Measurements from ENCODE around the gene VPS41. TPM values are rescaled to one million over a fixed set of nuclear protein-coding genes. Genes with fewer than 3 reads are reported as not detected.
"Not testable (repeated sequence)": the region's sequence is repeated elsewhere in the genome, so short reads cannot be mapped to it uniquely, and the experiment has no call there.

VPS41 gene
- polyA plus RNA-seq, 3 donors, result 10.6 to 14.6 (median 11.8) TPM

DNA sequence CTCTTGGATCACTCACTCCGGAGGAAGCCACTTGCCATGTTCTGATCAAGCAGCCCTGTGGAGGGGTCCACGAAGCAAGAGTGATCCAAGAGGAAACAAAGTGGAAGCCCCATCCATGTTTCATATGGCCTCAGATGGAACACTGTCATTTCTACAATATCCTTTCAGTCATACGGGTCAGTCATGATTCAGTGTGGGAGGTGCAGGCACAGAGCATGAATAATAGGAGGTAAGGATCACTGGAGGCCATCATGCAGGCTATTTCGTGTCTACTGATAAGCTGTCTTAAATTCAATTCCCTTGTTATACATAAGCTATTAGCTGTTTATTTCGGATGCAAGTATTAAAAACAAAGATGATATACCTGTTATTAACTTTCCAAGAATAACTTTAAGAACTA, 36.8 kb downstream of the VPS41 start:
- H3K27ac ChIP-seq (ENCODE audit: low read depth, low read length), result no peak overlapping the region
- 93 to 97% (median 95%) methylated on average over 5 of the region's 5 CpGs for WGBS, 3 donors

DNA sequence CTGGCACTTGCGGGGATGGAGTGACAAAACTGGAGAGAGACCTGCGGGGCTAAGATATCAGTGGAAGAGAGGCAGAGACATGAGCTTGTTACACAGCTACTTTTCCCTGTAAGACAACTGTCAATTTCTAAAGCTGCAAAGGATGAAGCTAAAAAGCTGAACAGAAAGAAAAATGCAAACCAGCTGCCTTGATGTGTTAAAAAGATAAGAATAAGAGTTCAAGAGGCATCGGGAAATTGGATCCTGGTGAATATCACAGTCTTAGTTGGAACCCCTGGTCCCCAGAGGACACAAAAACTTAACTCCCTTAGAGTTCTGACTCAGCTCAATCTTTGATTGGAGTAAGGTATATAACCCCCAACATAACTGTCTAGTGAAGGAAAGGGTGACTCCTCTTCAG, 38.8 kb downstream of the VPS41 start:
- 87 to 94% (median 90%) methylated on average over 3 of the region's 3 CpGs for WGBS, 3 donors
- no peak overlapping the region for H3K27ac ChIP-seq (ENCODE audit: low read depth, low read length)

DNA sequence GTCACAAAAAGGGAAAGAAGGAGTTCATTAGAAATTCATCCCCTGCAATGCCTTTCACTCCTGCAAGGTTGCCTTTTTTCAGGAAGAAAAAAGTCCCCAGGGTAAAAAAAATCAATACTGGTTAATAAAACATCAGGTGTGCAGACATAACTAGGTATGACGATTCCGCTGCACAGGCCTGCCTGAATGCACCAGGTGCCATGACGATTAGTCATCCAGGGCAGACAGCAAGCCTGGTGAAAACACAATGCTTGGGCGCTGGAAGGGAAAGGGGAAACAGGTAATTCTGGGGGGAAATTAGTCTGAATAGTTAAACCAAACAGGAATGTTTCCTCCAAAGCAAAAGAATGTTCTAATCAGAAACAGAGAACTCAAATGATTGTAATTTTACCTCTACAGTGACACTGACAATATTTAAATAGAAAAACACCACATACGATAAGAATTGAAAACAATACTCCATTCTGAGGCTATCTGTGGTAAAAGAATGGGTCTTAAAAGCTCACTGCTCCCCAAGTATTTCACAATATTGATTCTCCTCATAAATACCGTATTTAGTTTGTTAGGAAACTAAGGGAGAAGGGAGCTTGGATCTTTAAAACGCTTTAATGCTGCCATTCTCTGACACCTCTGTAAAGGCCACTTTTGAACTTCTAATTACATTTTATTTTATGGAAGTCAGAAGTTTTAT, 45.2 kb downstream of the VPS41 start:
- WGBS, 3 donors, result 37 to 85% (median 73%) methylated on average over 7 of the region's 7 CpGs
- H3K27ac ChIP-seq (ENCODE audit: low read depth, low read length), result no peak overlapping the region

DNA sequence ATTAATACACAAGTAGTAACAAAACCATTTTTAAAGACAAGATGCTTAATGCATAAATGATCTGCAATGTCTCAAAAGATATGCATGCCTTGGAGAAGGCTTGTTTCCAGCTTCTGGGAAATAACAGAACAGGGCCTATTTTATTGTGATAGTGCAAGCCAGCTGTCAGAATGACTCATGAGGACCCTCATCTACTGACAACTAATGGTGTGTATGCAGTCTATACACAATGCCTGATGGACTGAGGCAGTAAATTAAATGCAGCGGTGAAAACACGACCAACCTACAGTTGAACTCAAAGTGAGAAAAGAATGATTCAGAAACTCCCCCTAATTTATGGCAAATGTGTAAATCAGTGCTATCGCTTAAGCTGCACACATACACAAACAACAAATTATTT, 46.3 kb downstream of the VPS41 start:
- WGBS, 3 donors, result 85 to 88% (median 87%) methylated on average over 3 of the region's 3 CpGs
- no peak overlapping the region for H3K27ac ChIP-seq (ENCODE audit: low read depth, low read length)

DNA sequence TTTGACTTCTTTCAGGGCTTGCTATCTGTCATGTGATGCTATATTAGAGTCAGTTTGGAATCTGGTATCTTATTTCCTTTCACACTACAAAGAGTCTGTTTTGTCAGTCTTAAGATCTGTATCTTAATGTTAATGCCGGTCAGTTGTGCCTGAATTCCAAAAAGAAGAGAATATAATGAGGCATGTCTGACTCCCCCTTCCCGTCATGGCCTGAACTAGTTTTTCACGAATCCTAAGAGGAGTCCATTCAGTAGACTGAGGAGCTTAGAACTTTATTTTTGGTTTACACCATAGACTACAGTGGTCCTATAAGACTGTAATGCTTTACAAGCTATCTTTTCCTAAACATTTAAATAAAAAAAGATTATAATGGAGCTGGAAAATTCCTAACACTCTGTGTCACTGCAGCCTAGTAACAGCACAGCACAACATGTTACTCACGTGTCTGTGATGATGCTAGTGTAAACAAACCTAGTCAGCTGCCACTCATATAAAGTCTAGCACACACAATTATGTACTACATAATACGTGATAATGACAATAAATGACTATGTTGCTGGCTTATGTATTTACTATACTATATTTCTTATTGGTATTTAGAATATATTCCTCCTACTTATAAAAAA, 50.6 kb downstream of the VPS41 start:
- WGBS, 3 donors, result 85 to 88% (median 87%) methylated on average over 5 of the region's 5 CpGs
- H3K27ac ChIP-seq (ENCODE audit: low read depth, low read length), result no peak overlapping the region

DNA sequence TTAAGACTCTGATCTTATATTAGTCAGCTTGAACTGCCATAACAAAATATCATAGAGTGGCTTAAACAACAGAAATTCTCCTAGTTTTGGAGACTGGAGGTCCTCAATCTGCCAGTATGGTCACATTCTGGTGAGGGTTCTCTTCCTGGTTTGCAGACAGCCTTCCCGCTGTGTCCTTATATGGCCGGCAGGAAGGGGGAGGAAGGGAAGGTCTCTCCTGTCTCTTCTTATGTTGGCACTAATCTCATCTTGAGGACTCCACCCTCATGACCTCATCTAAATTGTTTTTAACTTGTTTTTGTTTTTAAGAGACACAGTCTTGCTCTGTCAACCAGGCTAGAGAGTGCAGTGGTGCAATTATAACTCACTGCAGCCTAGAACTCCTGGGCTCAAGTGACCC, 53.1 kb downstream of the VPS41 start:
- 59 to 100% (median 94%) methylated on average over 2 of the region's 2 CpGs for WGBS, 3 donors
- H3K27ac ChIP-seq (ENCODE audit: low read depth, low read length), result no peak overlapping the region

DNA sequence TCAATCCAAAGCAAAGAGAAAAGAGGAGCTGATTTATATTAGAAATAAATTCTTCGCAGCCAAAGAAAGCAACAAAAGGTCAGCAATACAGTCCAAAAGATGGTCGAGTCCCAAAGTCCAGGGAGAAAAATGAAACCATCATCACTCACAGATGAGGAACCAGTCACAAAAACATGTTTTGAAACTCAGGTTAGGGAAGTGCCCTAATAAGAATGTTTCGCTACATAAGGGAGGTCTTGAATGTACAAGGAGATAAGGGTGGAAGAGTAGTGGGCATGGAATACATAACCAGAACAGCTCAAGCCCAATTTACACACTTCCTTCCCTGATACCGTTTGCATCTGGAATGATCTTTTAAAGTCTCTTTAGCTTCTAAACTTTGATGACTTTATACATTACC, 53.6 kb downstream of the VPS41 start:
- H3K27ac ChIP-seq (ENCODE audit: low read depth, low read length), result no peak overlapping the region
- 67 to 85% (median 81%) methylated on average over 4 of the region's 4 CpGs for WGBS, 3 donors

DNA sequence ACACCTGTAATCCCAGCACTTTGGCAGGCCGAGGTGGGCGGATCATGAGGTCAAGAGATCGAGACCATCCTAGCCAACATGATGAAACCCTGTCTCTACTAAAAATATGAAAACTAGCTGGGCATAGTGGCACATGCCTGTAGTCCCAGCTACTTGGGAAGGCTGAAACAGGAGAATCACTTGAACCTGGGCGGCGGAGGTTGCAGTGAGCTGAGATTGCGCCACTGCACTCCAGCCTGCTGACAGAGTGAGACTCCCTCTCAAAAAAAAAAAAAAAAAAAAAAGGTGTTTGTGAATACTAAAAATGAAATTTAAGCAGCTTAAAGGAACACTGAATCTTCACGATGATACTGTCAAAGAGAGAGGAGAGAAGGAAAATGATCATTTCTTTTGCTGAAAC, 54.0 kb downstream of the VPS41 start:
- H3K27ac ChIP-seq (ENCODE audit: low read depth, low read length), result not testable (repeated sequence)
- 95 to 99% (median 98%) methylated on average over 7 of the region's 7 CpGs for WGBS, 3 donors

DNA sequence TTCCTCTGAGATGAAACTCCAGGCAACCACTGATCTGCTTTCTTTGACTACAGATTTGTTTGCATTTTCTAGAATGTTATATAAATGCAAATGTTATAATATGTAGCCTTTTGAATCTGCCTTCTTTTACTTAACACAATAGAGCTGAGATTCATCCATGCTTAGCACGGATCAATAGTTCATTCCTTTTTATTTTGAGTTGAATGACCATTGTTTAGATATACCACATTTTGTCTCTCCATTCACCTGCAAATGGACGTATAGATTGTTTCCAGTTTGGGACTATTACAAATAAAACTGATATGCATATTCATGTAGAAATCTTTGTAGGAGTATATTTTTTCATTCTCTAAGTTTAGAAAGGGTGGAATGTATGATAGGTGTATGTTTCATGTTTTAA, 57.7 kb downstream of the VPS41 start:
- H3K27ac ChIP-seq (ENCODE audit: low read depth, low read length), result no peak overlapping the region
- WGBS, 3 donors, result 89 to 92% (median 91%) methylated on average over 2 of the region's 2 CpGs

DNA sequence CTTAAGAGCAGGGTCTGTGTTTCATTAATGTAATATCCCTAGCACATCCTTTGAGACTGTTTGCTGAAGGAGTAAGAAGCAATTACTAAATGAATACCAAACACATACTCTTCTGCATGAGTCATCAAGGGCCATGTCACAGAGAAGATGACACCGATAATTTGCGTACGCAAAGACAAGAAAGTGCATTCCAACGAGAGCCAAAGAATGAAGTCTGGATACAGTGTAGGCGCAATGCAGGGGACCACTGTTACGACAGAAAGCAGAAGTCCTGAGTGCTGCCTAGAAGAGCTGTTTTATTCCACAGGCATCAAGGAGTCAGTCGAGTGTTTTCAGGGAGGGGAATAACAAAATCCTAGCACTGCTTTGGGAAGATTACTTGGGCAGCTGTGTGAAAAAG, 62.7 kb downstream of the VPS41 start:
- no peak overlapping the region for H3K27ac ChIP-seq (ENCODE audit: low read depth, low read length)
- 74 to 85% (median 83%) methylated on average over 7 of the region's 7 CpGs for WGBS, 3 donors

DNA sequence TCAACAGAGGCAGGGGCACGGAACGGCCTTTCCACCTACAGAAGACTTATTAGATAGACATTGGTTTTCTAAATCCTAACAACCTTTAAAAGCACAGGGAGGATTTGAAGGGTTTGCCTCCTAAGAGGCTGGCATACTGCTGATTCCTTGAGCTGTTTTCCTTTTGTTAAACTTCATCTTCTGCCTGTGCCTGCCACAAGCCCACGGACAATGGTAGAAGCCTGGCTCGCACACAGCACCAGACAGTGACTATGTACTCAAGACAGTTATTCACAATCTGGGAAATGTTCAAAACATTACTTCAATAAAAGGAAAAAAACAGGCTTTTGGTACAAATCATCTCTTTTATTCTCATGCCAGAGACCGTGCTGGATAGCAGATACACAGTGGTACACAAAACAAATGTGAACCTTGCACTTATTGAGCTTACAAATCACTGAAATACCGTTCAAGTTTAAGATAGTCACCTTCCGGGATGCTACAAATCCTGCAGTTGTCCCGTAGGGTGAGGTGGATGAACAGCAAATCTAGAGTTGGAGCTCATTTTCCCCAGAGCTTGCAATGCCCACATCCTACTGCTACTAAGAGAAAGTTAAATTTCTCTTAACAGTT, 63.9 kb downstream of the VPS41 start:
- no peak overlapping the region for H3K27ac ChIP-seq (ENCODE audit: low read depth, low read length)
- 90 to 94% (median 92%) methylated on average over 8 of the region's 8 CpGs for WGBS, 3 donors

DNA sequence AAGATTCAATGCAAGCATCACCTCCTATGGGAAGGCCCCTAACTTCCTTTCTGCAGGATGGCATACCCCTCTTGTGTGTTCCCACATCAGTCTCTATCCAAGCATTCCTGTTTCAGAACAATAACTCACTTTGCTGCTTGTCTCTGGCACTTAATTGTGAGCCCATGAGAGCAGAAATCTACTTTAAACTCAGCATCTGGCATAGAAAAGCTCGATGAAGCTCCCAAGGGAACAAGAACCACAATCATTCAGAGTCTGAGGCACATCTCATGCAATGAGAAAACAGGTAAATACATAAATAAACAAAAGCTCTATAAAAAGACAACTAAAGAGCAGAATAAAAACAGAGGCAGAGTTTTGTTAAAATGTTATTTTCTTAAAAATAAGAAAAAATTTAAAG, 66.2 kb downstream of the VPS41 start:
- H3K27ac ChIP-seq (ENCODE audit: low read depth, low read length), result no peak overlapping the region
- 79 to 87% (median 84%) methylated on average over 1 of the region's 1 CpG for WGBS, 3 donors

DNA sequence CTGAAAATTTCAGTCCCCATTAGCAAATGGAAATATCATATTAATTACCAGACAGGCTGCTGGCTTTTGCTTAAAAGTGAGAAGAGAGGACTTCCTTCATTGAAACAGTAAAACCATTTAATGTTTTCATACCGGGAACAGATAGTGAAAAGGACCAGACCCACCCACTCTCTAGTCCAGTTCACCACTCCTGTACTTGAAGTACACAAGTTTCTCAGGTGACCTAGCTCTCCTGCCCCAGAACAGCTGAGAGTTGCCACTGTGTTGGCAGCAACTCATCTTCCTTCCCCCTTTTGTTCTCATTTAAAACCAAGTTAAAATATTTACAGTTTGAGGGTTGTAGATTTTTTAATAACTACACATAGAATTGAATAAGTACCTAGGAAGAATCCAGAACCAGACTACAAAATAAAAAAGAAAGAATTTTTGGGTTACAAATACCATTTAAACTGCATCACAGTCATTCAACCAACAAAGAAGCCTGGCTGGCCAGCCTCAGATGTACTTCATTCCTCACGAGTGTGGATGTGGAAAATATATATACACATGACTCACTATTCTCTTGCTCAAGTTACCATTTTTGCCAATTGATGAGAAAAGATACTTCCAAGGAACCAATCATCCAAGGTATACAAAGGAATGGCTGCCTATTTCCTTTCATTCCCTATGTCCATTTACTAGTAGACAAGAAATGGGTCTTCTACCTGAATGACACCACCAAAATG, 68.1 kb downstream of the VPS41 start:
- 65 to 75% (median 74%) methylated on average over 2 of the region's 2 CpGs for WGBS, 3 donors
- no peak overlapping the region for H3K27ac ChIP-seq (ENCODE audit: low read depth, low read length)

DNA sequence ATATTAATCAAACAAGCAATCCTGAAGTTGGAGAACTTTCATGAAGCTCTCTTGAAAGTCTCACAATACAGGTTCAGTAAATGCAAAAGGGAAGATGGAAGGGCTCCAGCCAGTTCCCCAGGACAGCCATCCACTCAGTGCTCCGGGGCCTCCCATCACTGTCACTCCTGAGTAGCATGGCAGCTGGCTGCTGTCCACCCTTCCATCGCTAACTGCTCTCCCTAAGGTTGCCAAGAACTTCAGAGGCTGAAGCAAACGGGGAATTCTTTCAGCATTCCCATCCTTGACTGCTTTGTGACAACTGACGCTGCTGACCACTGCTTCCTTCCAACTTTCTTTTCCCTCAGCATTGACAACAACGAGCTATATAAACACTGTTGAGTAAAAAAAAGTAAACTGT, 69.1 kb downstream of the VPS41 start:
- H3K27ac ChIP-seq (ENCODE audit: low read depth, low read length), result no peak overlapping the region
- WGBS, 3 donors, result 53 to 68% (median 65%) methylated on average over 5 of the region's 5 CpGs

DNA sequence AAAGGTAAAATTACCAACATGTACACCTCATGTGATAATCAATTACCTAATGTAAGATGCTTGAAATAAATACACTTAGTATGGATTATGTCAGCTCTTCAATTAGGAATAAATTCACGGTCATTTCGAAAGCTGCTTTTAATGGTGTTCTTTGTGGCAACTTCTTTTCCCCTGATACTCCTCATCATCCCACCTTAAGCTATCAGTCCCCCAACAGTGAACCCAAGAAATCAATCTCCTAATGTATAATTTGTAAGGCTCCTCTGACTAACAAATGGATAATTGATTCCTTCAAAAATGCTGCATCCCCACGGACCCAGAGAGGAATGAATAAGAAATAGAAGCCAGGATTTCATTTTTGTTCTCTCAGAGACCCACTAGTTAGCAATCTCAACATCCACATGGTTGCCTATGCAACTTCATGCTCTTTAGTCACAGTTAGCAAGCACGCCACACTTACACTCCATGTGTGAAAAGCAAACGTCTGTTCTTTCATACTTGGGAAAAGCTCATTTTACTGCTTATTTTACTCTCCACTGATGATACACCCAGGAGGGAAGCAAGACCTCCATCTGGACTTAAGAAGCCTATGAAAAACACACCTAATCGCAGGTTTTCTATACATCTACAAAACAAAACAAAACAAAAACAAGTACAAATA, 70.1 kb downstream of the VPS41 start:
- no peak overlapping the region for H3K27ac ChIP-seq (ENCODE audit: low read depth, low read length)
- 82 to 93% (median 91%) methylated on average over 6 of the region's 6 CpGs for WGBS, 3 donors

DNA sequence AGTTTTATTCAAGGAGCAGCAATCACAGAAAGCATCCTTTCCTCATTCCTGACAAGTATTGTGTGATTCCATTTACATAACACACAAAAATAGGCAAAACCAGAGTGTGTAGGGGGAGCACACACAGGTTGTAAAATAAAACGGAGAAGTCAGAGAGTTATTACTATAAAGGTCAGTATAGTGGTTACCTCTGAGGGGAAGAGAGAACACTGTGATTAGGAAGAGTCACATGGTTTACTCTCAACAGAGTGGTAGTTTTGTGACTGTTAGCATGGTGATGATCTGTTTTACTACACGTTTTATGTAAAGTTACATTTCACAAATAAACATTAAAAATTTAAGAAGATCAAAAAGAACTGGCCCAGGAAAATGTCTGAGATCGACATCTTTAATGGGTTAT, 74.6 kb downstream of the VPS41 start:
- 87 to 89% (median 87%) methylated on average over 3 of the region's 3 CpGs for WGBS, 3 donors

DNA sequence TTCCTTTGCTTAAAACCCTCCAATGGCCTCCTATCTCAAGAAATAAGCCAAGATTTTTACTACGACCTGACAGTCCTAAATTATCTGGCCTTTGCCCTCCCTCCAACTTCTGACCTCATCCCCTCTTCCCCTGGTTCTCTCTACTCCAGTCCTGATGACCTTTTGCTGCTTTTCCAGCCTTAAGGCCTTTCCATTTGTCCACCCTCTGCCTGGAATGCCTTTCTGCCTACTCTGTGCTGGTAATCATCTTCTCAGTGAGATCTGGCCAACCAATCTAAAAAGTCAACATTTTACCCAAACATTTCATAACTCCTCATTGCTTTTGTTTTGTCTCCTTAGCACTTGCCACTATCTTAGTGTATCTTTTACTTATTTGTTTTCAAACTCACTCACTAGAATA, 75.7 kb downstream of the VPS41 start:
- 70 to 86% (median 72%) methylated on average over 1 of the region's 1 CpG for WGBS, 3 donors
- H3K27ac ChIP-seq (ENCODE audit: low read depth, low read length), result no peak overlapping the region

More for the DNA sequence above, 74.6 kb downstream of the VPS41 start:
- no peak overlapping the region for H3K27ac ChIP-seq (ENCODE audit: low read depth, low read length)

DNA sequence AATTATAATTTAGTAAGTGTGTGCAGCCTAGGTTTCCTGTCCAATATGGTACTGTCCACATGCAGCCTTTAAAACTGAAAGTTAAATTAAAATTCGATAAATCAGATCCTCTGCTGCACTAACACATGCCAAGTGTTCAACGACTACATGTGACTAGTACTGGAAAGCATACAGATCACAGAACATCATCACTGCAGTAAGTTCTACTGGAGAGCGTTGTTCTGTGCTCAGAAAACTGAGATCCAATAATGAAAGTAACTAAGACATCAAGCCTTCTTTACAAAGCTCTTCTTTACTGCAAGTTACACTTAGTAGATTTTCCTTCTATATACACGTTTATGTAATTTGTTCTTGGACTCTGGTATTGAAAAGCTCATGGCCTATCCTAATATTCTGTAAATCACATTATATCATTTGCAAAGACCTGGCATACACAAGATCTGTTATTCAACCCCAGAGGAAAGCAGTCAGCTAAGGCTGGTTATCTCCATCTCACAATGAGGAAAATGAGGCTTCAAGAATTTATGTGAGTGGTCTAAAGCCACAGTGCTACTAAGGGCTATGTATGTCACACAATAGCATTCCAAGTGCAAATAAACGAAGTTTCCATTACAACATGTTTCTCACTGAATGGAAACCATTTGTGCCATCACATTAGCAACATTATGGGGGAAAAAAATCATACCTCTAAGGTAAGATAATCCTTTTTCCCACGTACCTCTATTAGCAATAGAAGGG, 77.6 kb downstream of the VPS41 start:
- 67 to 76% (median 69%) methylated on average over 6 of the region's 6 CpGs for WGBS, 3 donors
- no peak overlapping the region for H3K27ac ChIP-seq (ENCODE audit: low read depth, low read length)

Data from adipose tissue (tissue), 3 donors.